GM23338 (cell line): ENCODE measurements around the gene CASR. TPM values are rescaled to one million over a fixed set of nuclear protein-coding genes. Genes with fewer than 3 reads are reported as not detected.

Experiments used
- ATAC-seq: fragments of 200-7000 bp; cut with Tn5 transposase; 3 replicates; pipeline ENCODE4 v1.9.1; 2020
- DNase-seq: peaks from one replicate; pipeline ENCODE4 v3.0.0-alpha.2; 2015; ENCODE audit warnings: low spot score
- H2AFZ ChIP-seq: fragments of 200-600 bp; sonication (generic); 2 replicates; pipeline ENCODE4 v1.8.0; 2016; ENCODE audit warnings: antibody characterized with exemption, mild to moderate bottlenecking, moderate library complexity
- H3F3A ChIP-seq: fragments of 200-600 bp; sonication (generic); replicated peaks from 2 replicates; pipeline ENCODE4 v1.8.0; 2017; ENCODE audit warnings: antibody characterized with exemption, mixed run types, low read depth
- H3K27ac ChIP-seq: fragments of 200-600 bp; sonication (generic); 2 replicates; pipeline ENCODE4 v1.6.1; 2016; ENCODE audit warnings: low read depth
- H3K27me3 ChIP-seq: fragments of 200-600 bp; sonication (generic); 2 replicates; pipeline ENCODE4 v1.8.0; 2016; ENCODE audit warnings: mild to moderate bottlenecking, mixed run types, moderate library complexity; ENCODE audit not compliant: insufficient read depth
- H3K36me3 ChIP-seq: fragments of 200-600 bp; sonication (generic); 2 replicates; pipeline ENCODE4 v1.8.0; 2016; ENCODE audit warnings: mild to moderate bottlenecking; ENCODE audit not compliant: insufficient read depth
- H3K4me1 ChIP-seq: fragments of 200-600 bp; sonication (generic); 2 replicates; pipeline ENCODE4 v1.8.0; 2016; ENCODE audit warnings: mild to moderate bottlenecking, moderate library complexity; ENCODE audit not compliant: insufficient read depth
- H3K4me2 ChIP-seq: fragments of 200-600 bp; sonication (generic); 2 replicates; pipeline ENCODE4 v1.7.1; 2017; ENCODE audit warnings: mixed run types
- H3K4me3 ChIP-seq: fragments of 200-600 bp; sonication (generic); 2 replicates; pipeline ENCODE4 v1.6.1; 2016; ENCODE audit warnings: mixed run types
- H3K79me2 ChIP-seq: fragments of 200-600 bp; sonication (generic); replicated peaks from 2 replicates; pipeline ENCODE4 v1.8.0; 2017; ENCODE audit warnings: mild to moderate bottlenecking; ENCODE audit not compliant: insufficient read depth
- H3K9me2 ChIP-seq: fragments of 200-600 bp; sonication (generic); 2 replicates; pipeline ENCODE4 v1.8.0; 2017; ENCODE audit not compliant: insufficient read depth
- H4K20me1 ChIP-seq: fragments of 200-600 bp; sonication (generic); replicated peaks from 2 replicates; pipeline ENCODE4 v1.8.0; 2017; ENCODE audit warnings: mild to moderate bottlenecking; ENCODE audit not compliant: insufficient read depth
- H3K27ac Mint-ChIP-seq: 2 replicates; pipeline ENCODE4 v1.8.0; 2020; ENCODE audit warnings: inconsistent platforms, mild to moderate bottlenecking, moderate library complexity, mixed read lengths
- H3K27me3 Mint-ChIP-seq: 3 replicates; pipeline ENCODE4 v1.8.0; 2022; ENCODE audit warnings: low read depth, mild to moderate bottlenecking, moderate library complexity, mixed read lengths, inconsistent platforms; ENCODE audit not compliant: insufficient read depth, poor library complexity
- H3K36me3 Mint-ChIP-seq: 3 replicates; pipeline ENCODE4 v1.8.0; 2021; ENCODE audit warnings: low read depth, mild to moderate bottlenecking, inconsistent platforms, moderate library complexity, mixed read lengths
- H3K4me1 Mint-ChIP-seq: 3 replicates; pipeline ENCODE4 v1.8.0; 2020; ENCODE audit warnings: mild to moderate bottlenecking, inconsistent platforms, mixed read lengths
- H3K4me3 Mint-ChIP-seq: 3 replicates; pipeline ENCODE4 v1.8.0; 2021; ENCODE audit warnings: moderate library complexity, mild to moderate bottlenecking, inconsistent platforms, mixed read lengths
- H3K9me3 Mint-ChIP-seq: 3 replicates; pipeline ENCODE4 v1.8.0; 2020; ENCODE audit warnings: moderate library complexity, mild to moderate bottlenecking, inconsistent platforms, mixed read lengths
- CREB1 ChIP-seq: fragments of 250-450 bp; sonication (Bioruptor Pico); IDR thresholded peaks from 2 replicates; pipeline ENCODE4 v1.5.0; 2020; ENCODE audit warnings: low read depth, mild to moderate bottlenecking, moderate library complexity
- EZH2 ChIP-seq: fragments of 200-600 bp; sonication (generic); IDR thresholded peaks from one replicate; pipeline ENCODE4 v1.8.0; 2017; ENCODE audit warnings: antibody characterized with exemption, mild to moderate bottlenecking, low read depth; ENCODE audit not compliant: unreplicated experiment
- EZH2phosphoT487 ChIP-seq: fragments of 200-600 bp; sonication (generic); IDR thresholded peaks from one replicate; pipeline ENCODE4 v1.8.1; 2018; ENCODE audit warnings: antibody characterized with exemption; ENCODE audit not compliant: unreplicated experiment
- REST ChIP-seq: IDR thresholded peaks from one replicate; pipeline ENCODE4 v1.6.1; 2018; ENCODE audit warnings: antibody characterized with exemption; ENCODE audit not compliant: unreplicated experiment
- ZNF331 ChIP-seq: fragments of 250-450 bp; sonication (Bioruptor Pico); IDR thresholded peaks from 2 replicates; pipeline ENCODE4 v1.5.0; 2020; ENCODE audit warnings: low read depth, mild to moderate bottlenecking, moderate library complexity
- ZNF462 ChIP-seq: fragments of 250-450 bp; sonication (Bioruptor Pico); IDR thresholded peaks from 2 replicates; pipeline ENCODE4 v1.5.0; 2020; ENCODE audit warnings: mild to moderate bottlenecking, moderate library complexity
- polyA plus RNA-seq: library from polyadenylated mRNA; unstranded; fragments of >200 nt; fragmentation: Nextera tagmentation; extraction: Ambion mirVana; gene quantifications from 2 replicates; pipeline ENCODE4 v1.2.1, GENCODE V29; 2016
- total RNA-seq: library from RNA; depleted of rRNA; stranded (reverse); fragments of >200 nt; shearing (Covaris generic); gene quantifications from 2 replicates; pipeline ENCODE4 v1.2.3, GENCODE V29; 2014

Gene CASR
- total and polyA plus RNA-seq, 2 experiments from 2014 or later, result 0.08 to 0.56 TPM

GRCh38 chr3:122186372-122186771 lies 2.9 kb downstream of the CASR start (continued):
- no peak for TF ChIP-seq ZNF462

- no peaks in the 10 kb centered on the region for H3K9me2 ChIP-seq
- no peaks in the 10 kb centered on the region; the same call in 2 of the 3 replicates for H3K36me3 Mint-ChIP-seq
- DNase-seq (no peak), ATAC-seq (no peak)
- H3K79me2 ChIP-seq, result no peaks in the 10 kb centered on the region
- peaks cover 37% of the 10 kb centered on the region for H3K27me3 ChIP-seq
- H2AFZ ChIP-seq, result no peak overlapping the region
- H3F3A ChIP-seq, result no peaks in the 10 kb centered on the region
- peaks cover 15% of the 10 kb centered on the region for H3K27me3 Mint-ChIP-seq
- no peak overlapping the region for H3K4me3 Mint-ChIP-seq
- H3K9me3 Mint-ChIP-seq, result no peaks in the 10 kb centered on the region
- no peaks in the 10 kb centered on the region for H4K20me1 ChIP-seq
- H3K4me3 ChIP-seq, result no peak overlapping the region
- no peak overlapping the region for H3K27ac ChIP-seq
- no peak overlapping the region for H3K4me2 ChIP-seq
- H3K36me3 ChIP-seq, result no peaks in the 10 kb centered on the region
- no peak overlapping the region for H3K27ac Mint-ChIP-seq
- no peaks in the 10 kb centered on the region for H3K4me1 ChIP-seq
- H3K4me1 Mint-ChIP-seq, result no peaks in the 10 kb centered on the region
- no peak for TF ChIP-seq ZNF331 (CRISPR knock-in tag)
- TF ChIP-seq EZH2, result no peak
- no peak for TF ChIP-seq CREB1
- TF ChIP-seq EZH2phosphoT487, result no peak
- TF ChIP-seq REST, result no peak
- TF ChIP-seq ZNF462, result no peak
Observed at GRCh38 chr3:122188737-122189136, 5.3 kb downstream of the CASR start.
